Nephron progenitor cell (in vitro differentiated cells): Measurements from ENCODE around the gene SHROOM2.

ENCODE experiments used
- DNase-seq: peaks from one replicate; pipeline ENCODE4 v3.0.0; 2021
- H3K27ac Mint-ChIP-seq: 2 replicates; pipeline ENCODE4 v1.8.0; 2021; ENCODE audit warnings: mild to moderate bottlenecking, moderate library complexity, mixed read lengths
- H3K27me3 Mint-ChIP-seq: 2 replicates; pipeline ENCODE4 v1.8.0; 2021; ENCODE audit warnings: mild to moderate bottlenecking, low read depth, mixed read lengths; ENCODE audit not compliant: poor library complexity
- H3K36me3 Mint-ChIP-seq: 2 replicates; pipeline ENCODE4 v1.8.0; 2021; ENCODE audit warnings: low read depth, mixed read lengths
- H3K4me1 Mint-ChIP-seq: 2 replicates; pipeline ENCODE4 v1.8.0; 2021; ENCODE audit warnings: mixed read lengths
- H3K4me3 Mint-ChIP-seq: 2 replicates; pipeline ENCODE4 v1.8.0; 2021; ENCODE audit warnings: mild to moderate bottlenecking, moderate library complexity, mixed read lengths
- H3K9me3 Mint-ChIP-seq: 2 replicates; pipeline ENCODE4 v1.8.0; 2021; ENCODE audit warnings: mild to moderate bottlenecking, moderate library complexity, mixed read lengths
- TF ChIP-seq, protein P1 (sequence below): fragments of 200-600 bp; sonication (generic); IDR thresholded peaks from 2 replicates; pipeline ENCODE4 v1.5.0; 2021; ENCODE audit warnings: antibody characterized with exemption

The SHROOM2 gene

DNA sequence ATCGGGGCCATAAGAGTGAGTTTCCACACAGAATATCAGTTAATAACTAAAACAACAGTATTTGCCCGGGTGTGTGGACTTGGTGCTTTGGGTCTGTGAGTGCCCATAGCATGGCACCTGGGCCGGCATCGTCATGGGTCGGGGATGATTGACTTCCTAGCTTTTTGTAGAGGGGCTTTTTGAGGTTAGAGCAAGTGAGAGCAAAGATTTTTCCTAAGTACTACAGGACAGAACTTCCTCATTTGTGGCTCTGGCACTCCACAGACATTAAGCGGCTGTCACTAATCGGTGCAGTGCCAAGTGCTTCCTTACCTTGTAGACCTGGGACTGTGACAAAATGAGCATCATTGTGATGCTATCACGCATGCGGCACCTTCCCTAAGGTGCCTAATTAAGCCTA, 81.0 kb downstream of the SHROOM2 start:
- Mint-ChIP-seq H3K4me1 (peaks cover 21% of the 10 kb centered on the region), H3K27ac (peak overlapping the region; percentile 43), H3K27me3 (peaks cover 2% of the 10 kb centered on the region), H3K9me3 (peaks cover 48% of the 10 kb centered on the region), H3K4me3 (no peak overlapping the region), H3K36me3 (peaks cover 14% of the 10 kb centered on the region)
- DNase-seq: no peak
- TF ChIP-seq, protein P1, sequence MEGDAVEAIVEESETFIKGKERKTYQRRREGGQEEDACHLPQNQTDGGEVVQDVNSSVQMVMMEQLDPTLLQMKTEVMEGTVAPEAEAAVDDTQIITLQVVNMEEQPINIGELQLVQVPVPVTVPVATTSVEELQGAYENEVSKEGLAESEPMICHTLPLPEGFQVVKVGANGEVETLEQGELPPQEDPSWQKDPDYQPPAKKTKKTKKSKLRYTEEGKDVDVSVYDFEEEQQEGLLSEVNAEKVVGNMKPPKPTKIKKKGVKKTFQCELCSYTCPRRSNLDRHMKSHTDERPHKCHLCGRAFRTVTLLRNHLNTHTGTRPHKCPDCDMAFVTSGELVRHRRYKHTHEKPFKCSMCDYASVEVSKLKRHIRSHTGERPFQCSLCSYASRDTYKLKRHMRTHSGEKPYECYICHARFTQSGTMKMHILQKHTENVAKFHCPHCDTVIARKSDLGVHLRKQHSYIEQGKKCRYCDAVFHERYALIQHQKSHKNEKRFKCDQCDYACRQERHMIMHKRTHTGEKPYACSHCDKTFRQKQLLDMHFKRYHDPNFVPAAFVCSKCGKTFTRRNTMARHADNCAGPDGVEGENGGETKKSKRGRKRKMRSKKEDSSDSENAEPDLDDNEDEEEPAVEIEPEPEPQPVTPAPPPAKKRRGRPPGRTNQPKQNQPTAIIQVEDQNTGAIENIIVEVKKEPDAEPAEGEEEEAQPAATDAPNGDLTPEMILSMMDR: no peak

DNA sequence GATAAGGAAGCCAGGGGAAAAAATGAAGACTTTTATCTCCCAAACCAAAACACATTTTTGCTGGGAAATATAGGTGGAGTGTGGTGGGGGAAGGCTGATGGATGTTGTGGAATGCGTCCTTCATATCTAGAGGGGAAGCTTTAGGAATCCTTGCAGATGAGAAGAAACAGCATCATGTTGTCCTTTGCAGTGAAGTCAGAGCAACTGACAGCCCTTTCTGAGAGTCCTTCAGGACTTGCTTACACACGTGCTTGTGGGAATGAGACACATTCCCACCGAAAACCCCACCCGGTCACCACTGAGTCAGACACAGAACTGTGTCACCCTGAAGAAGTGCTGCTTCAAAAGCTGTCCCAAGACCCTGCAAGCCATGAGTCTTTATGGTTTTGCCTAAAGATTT, 81.5 kb downstream of the SHROOM2 start:
- H3K9me3 Mint-ChIP-seq: peaks cover 53% of the 10 kb centered on the region
- H3K4me1 Mint-ChIP-seq: peaks cover 21% of the 10 kb centered on the region

DNA sequence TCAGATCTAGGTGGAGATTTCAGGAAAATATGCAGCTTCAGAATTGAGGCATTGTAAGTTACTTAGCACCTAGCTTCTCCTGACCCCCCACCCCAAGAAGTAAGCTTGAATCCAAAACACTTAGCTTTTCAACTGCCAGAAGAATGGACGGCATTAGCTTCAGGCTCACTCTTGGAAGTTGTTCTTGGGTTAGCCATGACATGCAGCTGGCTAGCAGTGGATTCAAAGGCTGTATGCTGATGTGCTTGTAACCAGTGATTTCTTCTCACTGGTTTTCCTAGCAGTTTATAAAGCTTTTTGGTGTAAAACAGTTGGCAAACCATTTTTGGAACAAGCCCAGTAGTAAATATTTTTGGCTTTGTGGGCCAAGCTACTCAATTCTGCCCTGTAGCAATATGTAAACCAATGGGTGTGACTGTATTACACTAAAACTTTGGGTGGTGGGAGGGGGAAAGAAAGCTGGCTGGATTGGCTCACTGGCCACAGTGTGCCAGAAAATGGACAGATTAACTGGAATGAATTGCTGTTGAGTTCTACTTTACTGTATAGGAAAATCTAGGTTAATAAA, 85.6 kb downstream of the SHROOM2 start:
- Mint-ChIP-seq H3K27me3 (peaks cover 3% of the 10 kb centered on the region), H3K4me1 (peaks cover 21% of the 10 kb centered on the region), H3K9me3 (peaks cover 54% of the 10 kb centered on the region), H3K36me3 (peaks cover 22% of the 10 kb centered on the region), H3K27ac (no peak overlapping the region), H3K4me3 (no peak overlapping the region)
- TF ChIP-seq, protein P1: no peak
- DNase-seq: no peak

More for the DNA sequence above, 81.5 kb downstream of the SHROOM2 start:
- TF ChIP-seq, protein P1: no peak
- H3K27me3 Mint-ChIP-seq: peaks cover 2% of the 10 kb centered on the region
- H3K36me3 Mint-ChIP-seq: peaks cover 15% of the 10 kb centered on the region
- DNase-seq: no peak
- H3K4me3 Mint-ChIP-seq: no peak overlapping the region
- H3K27ac Mint-ChIP-seq: no peak overlapping the region

DNA sequence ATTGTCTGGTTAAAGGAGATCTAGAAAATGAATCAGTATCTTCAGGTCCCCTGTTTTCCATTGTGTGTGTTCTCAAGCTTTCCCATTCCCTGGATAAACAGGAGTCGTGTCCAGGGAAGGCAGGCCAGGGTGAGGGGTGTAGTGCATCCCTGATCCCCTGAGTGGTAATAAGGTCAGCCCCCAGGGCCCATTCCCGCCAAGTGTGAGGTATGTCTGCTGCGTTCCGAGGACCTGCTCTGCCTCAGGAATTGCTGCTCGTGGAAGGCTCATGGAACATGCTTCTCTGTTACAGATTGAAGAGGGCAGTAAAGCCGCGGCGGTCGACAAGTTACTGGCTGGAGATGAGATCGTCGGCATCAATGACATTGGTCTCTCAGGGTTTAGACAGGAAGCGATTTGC, 87.1 kb downstream of the SHROOM2 start:
- peaks cover 22% of the 10 kb centered on the region for H3K36me3 Mint-ChIP-seq
- H3K4me3 Mint-ChIP-seq: no peak overlapping the region
- H3K9me3 Mint-ChIP-seq: peaks cover 46% of the 10 kb centered on the region
- peaks cover 3% of the 10 kb centered on the region for H3K27me3 Mint-ChIP-seq
- H3K4me1 Mint-ChIP-seq: peaks cover 22% of the 10 kb centered on the region
- TF ChIP-seq, protein P1: no peak
- no peak overlapping the region for H3K27ac Mint-ChIP-seq
- DNase-seq: no peak

DNA sequence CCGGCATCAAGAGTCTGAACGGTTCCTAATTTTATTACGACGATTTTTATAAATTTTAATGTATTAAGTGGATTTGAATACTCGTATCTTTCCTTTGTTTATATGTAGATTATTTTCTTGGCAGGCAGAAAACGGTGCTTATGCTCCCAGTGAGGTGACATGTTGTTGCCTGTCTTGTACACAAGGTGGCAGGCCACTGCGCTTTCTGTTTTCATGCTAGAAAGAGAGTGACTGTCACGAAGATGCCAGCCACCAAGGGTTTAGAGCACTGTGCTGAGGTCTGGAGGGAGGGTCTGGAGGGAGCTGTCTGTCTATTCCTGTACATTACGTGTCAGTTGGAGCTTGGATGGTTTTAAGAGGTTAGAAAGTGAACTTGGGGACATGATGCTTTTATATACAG, 87.7 kb downstream of the SHROOM2 start:
- Mint-ChIP-seq H3K4me1 (peaks cover 24% of the 10 kb centered on the region), H3K27ac (no peak overlapping the region), H3K9me3 (peaks cover 46% of the 10 kb centered on the region), H3K4me3 (no peak overlapping the region), H3K27me3 (peaks cover 3% of the 10 kb centered on the region), H3K36me3 (peaks cover 22% of the 10 kb centered on the region)
- DNase-seq: no peak
- TF ChIP-seq, protein P1: peak; percentile 25

DNA sequence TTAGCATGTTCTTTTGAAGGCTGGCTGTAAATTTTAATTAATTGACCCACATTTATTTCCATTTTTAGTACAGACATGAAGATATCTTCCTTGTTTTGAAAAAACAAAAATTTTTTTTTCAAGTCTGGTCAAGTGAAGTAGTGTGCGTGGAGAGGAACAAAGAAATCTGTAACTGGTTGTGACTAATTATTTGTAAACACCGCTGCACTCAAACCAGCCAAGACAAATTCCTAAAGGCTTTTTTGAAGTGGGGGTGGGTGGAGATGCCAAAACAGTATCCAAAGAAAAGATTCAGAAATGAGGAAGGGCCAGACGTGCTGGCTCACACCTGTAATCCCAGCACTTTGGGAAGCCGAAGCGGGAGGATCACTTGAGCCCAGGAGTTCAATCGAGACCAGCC, 88.3 kb downstream of the SHROOM2 start:
- Mint-ChIP-seq H3K4me3 (no peak overlapping the region), H3K4me1 (peaks cover 24% of the 10 kb centered on the region), H3K9me3 (peaks cover 42% of the 10 kb centered on the region), H3K27me3 (peaks cover 3% of the 10 kb centered on the region), H3K27ac (no peak overlapping the region), H3K36me3 (peaks cover 22% of the 10 kb centered on the region)
- TF ChIP-seq, protein P1: no peak
- no peak for DNase-seq
